Stomach (tissue), 4 donors: ENCODE data around the gene NLGN1.

Experiments used
- EP300 ChIP-seq: sonication (generic); formaldehyde crosslinking; IDR thresholded peaks from one replicate; pipeline ENCODE4 v1.6.1; 2017; ENCODE audit warnings: antibody characterized with exemption
- POLR2A ChIP-seq, 4 donors: fragments of 450-650 bp; IDR thresholded peaks; one replicate each; pipeline ENCODE4 v1.6.1; 2016; ENCODE audit warnings: antibody characterized with exemption in 4 of 4, control low read depth in 2 of 4, mild to moderate bottlenecking in 1 of 4, moderate library complexity in 1 of 4
- TF ChIP-seq, protein P1 (sequence below), 7 experiments: fragments of 450-650 bp in 4 of 7; fragments of 200-600 bp in 3 of 7; sonication (generic) in 3 of 7; IDR thresholded peaks; one replicate each; pipeline ENCODE4 v1.5.1; 2016 to 2019; ENCODE audit warnings: antibody characterized with exemption in 7 of 7, control low read depth in 2 of 7, mild to moderate bottlenecking in 1 of 7

DNA sequence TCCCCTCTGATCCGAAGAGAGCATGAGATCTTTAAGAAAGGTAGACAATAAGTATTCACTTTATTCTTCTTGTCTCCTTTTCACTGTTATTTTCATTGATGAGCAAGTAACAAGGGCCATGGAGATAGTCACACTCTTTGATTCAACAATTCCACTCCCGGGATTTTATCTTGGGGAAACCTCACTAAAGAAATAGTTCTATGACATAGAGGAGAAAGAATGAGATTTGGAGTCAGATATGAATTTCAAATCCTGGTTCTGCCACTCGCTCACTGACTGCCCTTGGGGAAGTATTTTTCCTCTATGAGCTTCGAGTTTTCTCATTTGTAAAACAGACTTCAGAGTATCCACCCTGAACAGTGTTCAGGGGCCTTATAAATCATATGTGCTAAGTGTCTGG lies 514.6 kb downstream of the NLGN1 start:
- TF ChIP-seq POLR2A (IDR thresholded peaks at IDR 0.05) (no peak), EP300 (no peak)
- TF ChIP-seq, protein P1, sequence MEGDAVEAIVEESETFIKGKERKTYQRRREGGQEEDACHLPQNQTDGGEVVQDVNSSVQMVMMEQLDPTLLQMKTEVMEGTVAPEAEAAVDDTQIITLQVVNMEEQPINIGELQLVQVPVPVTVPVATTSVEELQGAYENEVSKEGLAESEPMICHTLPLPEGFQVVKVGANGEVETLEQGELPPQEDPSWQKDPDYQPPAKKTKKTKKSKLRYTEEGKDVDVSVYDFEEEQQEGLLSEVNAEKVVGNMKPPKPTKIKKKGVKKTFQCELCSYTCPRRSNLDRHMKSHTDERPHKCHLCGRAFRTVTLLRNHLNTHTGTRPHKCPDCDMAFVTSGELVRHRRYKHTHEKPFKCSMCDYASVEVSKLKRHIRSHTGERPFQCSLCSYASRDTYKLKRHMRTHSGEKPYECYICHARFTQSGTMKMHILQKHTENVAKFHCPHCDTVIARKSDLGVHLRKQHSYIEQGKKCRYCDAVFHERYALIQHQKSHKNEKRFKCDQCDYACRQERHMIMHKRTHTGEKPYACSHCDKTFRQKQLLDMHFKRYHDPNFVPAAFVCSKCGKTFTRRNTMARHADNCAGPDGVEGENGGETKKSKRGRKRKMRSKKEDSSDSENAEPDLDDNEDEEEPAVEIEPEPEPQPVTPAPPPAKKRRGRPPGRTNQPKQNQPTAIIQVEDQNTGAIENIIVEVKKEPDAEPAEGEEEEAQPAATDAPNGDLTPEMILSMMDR (IDR thresholded peaks at IDR 0.05): no peak
